ENCODE measurements around the gene EP400. TPM values are rescaled to one million over a fixed set of nuclear protein-coding genes. Genes with fewer than 3 reads are reported as not detected.

EP400 gene
- total RNA-seq, 1 experiment from 2014 or later = 4.2 TPM

- no peak for DNase-seq (ENCODE audit: low read depth)
Measured at GRCh38 chr12:132021031-132021871, 71.5 kb downstream of the EP400 start.

- no peak for DNase-seq (ENCODE audit: low read depth)
Measured at GRCh38 chr12:132021965-132022364, 72.2 kb downstream of the EP400 start.

GRCh38 chr12:132023658-132024057 lies 73.9 kb downstream of the EP400 start:
- DNase-seq (ENCODE audit: low read depth) = no peak

- no peak for DNase-seq (ENCODE audit: low read depth)
Measured at GRCh38 chr12:132024758-132025157, 75.0 kb downstream of the EP400 start.

- DNase-seq (ENCODE audit: low read depth) = no peak
Measured at GRCh38 chr12:132025526-132025925, 75.8 kb downstream of the EP400 start.

- DNase-seq (ENCODE audit: low read depth) = no peak
Measured at GRCh38 chr12:132026061-132026795, 76.5 kb downstream of the EP400 start.

GRCh38 chr12:132026796-132027500 lies 77.2 kb downstream of the EP400 start:
- DNase-seq (ENCODE audit: low read depth) = no peak

GRCh38 chr12:132027636-132028035 lies 77.9 kb downstream of the EP400 start:
- DNase-seq (ENCODE audit: low read depth) = no peak

- DNase-seq (ENCODE audit: low read depth) = no peak
Measured at GRCh38 chr12:132028111-132028510, 78.4 kb downstream of the EP400 start.

- no peak for DNase-seq (ENCODE audit: low read depth)
Measured at GRCh38 chr12:132029503-132030300, 80.0 kb downstream of the EP400 start.

- DNase-seq (ENCODE audit: low read depth) = no peak
Measured at GRCh38 chr12:132030367-132031038, 80.8 kb downstream of the EP400 start.

- no peak for DNase-seq (ENCODE audit: low read depth)
Measured at GRCh38 chr12:132033627-132034026, 83.9 kb downstream of the EP400 start.

- DNase-seq (ENCODE audit: low read depth) = no peak
Measured at GRCh38 chr12:132036063-132036683, 86.4 kb downstream of the EP400 start.

GRCh38 chr12:132040906-132041606 lies 91.3 kb downstream of the EP400 start:
- no peak for DNase-seq (ENCODE audit: low read depth)

- no peak for DNase-seq (ENCODE audit: low read depth)
Measured at GRCh38 chr12:132043216-132043615, 93.5 kb downstream of the EP400 start.

GRCh38 chr12:132043770-132044467 lies 94.2 kb downstream of the EP400 start:
- DNase-seq (ENCODE audit: low read depth) = no peak

- DNase-seq (ENCODE audit: low read depth) = no peak
Measured at GRCh38 chr12:132044661-132045412, 95.1 kb downstream of the EP400 start.

GRCh38 chr12:132045751-132046150 lies 96.0 kb downstream of the EP400 start:
- DNase-seq (ENCODE audit: low read depth) = no peak

GRCh38 chr12:132046561-132046960 lies 96.8 kb downstream of the EP400 start:
- DNase-seq (ENCODE audit: low read depth) = no peak
